ENCODE data around the gene DCTPP1.

Gene DCTPP1

DNA sequence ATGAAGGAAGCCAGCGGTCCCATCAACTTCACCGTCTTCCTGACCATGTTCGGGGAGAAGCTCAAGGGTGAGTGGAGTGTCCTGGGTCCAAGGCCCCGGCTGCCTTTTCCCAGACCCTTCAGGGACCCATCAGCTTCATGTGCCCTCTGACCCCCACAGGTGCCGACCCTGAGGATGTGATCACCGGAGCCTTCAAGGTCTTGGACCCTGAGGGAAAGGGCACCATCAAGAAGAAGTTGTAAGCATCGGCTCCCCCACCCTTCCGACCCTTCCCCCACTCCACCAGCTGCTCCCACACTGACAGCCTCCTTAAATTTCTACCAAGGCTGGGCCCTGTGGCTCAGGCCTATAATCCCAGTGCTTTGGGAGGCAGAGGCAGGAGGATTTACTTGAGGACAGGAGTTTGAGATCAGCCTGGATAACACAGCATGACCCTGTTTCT lies 53.3 kb downstream of the DCTPP1 start:
- H3K9ac ChIP-seq (ENCODE audit: low read depth, low read length): no peak overlapping the region
- H3K4me3 ChIP-seq (ENCODE audit: low read depth, low read length): no peak overlapping the region
- H3K4me1 ChIP-seq (ENCODE audit: control insufficient read depth, insufficient read depth, low read length): no peaks in the 10 kb centered on the region
- no peaks in the 10 kb centered on the region for H3K9me3 ChIP-seq (ENCODE audit: control insufficient read depth, insufficient read depth, low read length)
- no peaks in the 10 kb centered on the region for H3K36me3 ChIP-seq (ENCODE audit: control insufficient read depth, insufficient read depth, low read length)
- no peaks in the 10 kb centered on the region for H3K27me3 ChIP-seq (ENCODE audit: control insufficient read depth, insufficient read depth, low read length)

DNA sequence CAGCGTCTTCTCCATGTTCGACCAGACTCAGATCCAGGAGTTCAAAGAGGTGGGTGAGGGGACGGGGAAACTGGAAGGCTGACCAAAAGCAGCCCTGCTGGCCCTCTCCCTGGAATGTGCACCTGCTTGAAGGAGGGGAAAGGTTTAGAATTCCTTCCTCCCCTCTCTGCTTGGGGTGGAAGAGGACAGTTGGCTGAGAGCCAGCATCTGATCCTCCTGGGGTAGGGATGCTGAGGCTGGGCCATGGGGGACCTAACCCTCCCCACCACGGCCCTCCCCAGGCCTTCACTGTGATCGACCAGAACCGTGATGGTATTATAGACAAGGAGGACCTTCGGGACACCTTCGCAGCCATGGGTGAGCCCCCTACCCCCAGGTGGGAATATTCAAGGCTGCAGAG lies 54.0 kb downstream of the DCTPP1 start:
- Histone ChIP-seq H3K36me3 (ENCODE audit: control insufficient read depth, insufficient read depth, low read length) (no peaks in the 10 kb centered on the region), H3K4me1 (ENCODE audit: control insufficient read depth, insufficient read depth, low read length) (no peaks in the 10 kb centered on the region), H3K4me3 (ENCODE audit: low read depth, low read length) (no peak overlapping the region), H3K27me3 (ENCODE audit: control insufficient read depth, insufficient read depth, low read length) (no peaks in the 10 kb centered on the region), H3K9me3 (ENCODE audit: control insufficient read depth, insufficient read depth, low read length) (no peaks in the 10 kb centered on the region), H3K9ac (ENCODE audit: low read depth, low read length) (no peak overlapping the region)

DNA sequence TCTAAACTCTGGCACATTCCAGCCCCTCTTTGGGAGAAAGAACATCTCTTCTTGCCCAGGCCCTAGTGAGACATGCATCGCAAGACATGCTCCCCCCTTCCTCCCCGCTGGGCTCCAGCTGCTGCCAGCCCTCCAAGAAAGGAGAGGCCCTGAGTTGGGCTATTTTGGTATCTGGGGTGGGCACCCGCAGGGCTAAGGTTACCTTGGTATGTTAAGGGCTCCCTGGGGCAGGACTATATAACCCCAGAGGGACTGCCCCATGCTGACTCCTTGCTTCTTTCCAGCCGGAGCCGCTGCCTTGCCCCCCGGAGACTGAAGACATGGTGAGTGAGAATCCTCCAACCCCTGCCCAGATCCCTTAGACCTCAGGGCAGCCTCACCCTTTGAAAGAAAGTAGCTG lies 55.3 kb downstream of the DCTPP1 start, which contains the start of gene MYL11:
MYL11 (plus strand) TSS at position 265 of the 400 bp plus-strand sequence; CDS start at position 321, 56 bp downstream.
- Histone ChIP-seq H3K4me3 (ENCODE audit: low read depth, low read length) (no peak within 1 kb of the TSS), H3K9ac (ENCODE audit: low read depth, low read length) (no peak within 1 kb of the TSS), H3K36me3 (ENCODE audit: control insufficient read depth, insufficient read depth, low read length) (no peaks in the 10 kb centered on the region), H3K9me3 (ENCODE audit: control insufficient read depth, insufficient read depth, low read length) (no peaks in the 10 kb centered on the region), H3K27me3 (ENCODE audit: control insufficient read depth, insufficient read depth, low read length) (no peaks in the 10 kb centered on the region), H3K4me1 (ENCODE audit: control insufficient read depth, insufficient read depth, low read length) (no peaks in the 10 kb centered on the region)

All from iPS-15b (cell line).